Fibroblast of villous mesenchyme (primary cell): ENCODE measurements around the gene OGFRL1. TPM values are rescaled to one million over a fixed set of nuclear protein-coding genes. Genes with fewer than 3 reads are reported as not detected.
"Not testable (repeated sequence)": the region's sequence is repeated elsewhere in the genome, so short reads cannot be mapped to it uniquely, and the experiment has no call there.

ENCODE experiments used
- DNase-seq: peaks from one replicate; pipeline ENCODE4 v3.0.0-alpha.2; 2010; ENCODE audit warnings: low read depth
- H3K4me3 ChIP-seq: 2 replicates; pipeline ENCODE4 v1.5.1; 2011; ENCODE audit warnings: low read depth, mild to moderate bottlenecking, low read length
- total RNA-seq: library from RNA; depleted of rRNA; stranded (reverse); fragments of >200 nt; gene quantifications from 2 replicates; pipeline ENCODE4 v1.2.3, GENCODE V29; 2012
- TF ChIP-seq, protein P1 (sequence below): IDR thresholded peaks from 2 replicates; pipeline ENCODE4 v1.5.1; 2012; ENCODE audit warnings: low read depth, mild to moderate bottlenecking, low read length; ENCODE audit not compliant: insufficient read depth

The OGFRL1 gene
- total RNA-seq, 1 donor = 241 TPM

DNA sequence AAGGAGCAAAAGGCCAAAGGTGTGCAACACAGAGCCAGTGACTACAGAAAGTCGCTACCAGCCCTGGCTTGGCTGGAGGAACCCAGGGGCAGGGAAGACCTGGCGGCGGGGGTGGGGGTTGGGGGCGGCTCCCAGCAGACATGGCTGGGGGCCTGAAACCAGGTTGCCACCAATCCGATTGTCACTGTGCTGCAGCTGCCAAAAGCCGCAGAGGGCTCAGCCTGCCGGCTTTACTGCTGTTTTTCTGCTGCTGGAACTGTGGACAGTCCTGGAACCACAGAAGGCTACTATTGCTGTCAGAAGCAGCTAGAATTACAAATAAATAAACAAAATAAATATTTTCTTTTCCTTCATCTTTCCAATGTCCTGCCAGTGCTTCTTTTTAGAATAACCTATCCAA, 25.7 kb upstream of the OGFRL1 start:
- H3K4me3 ChIP-seq = no peak overlapping the region
- DNase-seq = no peak

DNA sequence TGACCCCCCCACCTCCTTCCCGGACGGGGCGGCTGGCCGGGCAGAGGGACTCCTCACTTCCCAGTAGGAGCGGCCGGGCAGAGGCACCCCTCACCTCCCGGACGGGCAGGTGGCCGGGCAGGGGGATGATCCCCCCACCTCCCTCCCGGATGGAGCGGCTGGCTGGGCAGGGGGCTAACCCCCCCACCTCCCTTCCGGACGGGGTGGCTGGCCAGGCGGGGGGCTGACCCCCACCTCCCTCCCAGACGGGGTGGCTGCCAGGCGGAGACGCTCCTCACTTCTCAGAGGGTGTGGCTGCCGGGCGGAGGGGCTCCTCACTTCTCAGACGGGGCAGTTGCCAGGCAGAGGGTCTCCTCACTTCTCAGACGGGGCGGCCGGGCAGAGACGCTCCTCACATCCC, 22.2 kb upstream of the OGFRL1 start:
- not testable (repeated sequence) for DNase-seq, H3K4me3 ChIP-seq

More for the DNA sequence above, 25.7 kb upstream of the OGFRL1 start:
- TF ChIP-seq, protein P1, sequence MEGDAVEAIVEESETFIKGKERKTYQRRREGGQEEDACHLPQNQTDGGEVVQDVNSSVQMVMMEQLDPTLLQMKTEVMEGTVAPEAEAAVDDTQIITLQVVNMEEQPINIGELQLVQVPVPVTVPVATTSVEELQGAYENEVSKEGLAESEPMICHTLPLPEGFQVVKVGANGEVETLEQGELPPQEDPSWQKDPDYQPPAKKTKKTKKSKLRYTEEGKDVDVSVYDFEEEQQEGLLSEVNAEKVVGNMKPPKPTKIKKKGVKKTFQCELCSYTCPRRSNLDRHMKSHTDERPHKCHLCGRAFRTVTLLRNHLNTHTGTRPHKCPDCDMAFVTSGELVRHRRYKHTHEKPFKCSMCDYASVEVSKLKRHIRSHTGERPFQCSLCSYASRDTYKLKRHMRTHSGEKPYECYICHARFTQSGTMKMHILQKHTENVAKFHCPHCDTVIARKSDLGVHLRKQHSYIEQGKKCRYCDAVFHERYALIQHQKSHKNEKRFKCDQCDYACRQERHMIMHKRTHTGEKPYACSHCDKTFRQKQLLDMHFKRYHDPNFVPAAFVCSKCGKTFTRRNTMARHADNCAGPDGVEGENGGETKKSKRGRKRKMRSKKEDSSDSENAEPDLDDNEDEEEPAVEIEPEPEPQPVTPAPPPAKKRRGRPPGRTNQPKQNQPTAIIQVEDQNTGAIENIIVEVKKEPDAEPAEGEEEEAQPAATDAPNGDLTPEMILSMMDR = no peak

DNA sequence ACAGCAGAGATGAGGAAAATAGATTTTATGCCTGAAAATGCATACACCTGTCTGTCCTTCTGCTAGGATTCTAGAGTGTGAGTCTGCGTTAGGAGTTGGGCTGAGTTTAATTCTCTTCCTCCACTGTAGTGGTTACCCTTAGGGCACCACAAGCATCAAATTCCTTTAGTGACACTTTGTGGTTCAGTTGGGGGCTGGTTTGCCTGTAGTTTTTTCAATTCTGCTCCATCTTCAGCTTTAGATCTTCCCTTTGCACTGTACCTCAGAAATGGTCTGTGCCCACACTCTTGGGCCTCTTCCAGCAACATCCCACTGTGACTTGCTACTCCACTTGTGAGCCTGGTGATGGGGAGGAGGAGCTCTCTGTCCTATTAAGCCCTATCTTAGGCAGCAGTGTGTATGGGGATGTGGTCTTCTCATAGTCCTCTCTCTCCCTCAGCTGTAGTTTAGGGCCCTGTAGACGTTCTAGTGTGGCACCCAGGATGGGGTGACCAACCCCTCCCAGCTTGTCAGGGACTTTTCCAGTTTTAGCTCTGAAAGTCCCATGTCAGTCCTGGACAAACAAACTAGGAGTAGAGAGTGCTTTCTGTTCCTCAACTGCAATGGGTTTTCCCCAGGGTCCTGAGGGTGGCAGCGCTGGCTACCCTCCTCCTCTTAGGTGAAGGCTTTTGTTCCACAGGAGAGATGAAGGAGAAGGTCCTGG, 19.7 kb upstream of the OGFRL1 start:
- DNase-seq = no peak
- TF ChIP-seq, protein P1 = no peak
- H3K4me3 ChIP-seq = no peak overlapping the region

DNA sequence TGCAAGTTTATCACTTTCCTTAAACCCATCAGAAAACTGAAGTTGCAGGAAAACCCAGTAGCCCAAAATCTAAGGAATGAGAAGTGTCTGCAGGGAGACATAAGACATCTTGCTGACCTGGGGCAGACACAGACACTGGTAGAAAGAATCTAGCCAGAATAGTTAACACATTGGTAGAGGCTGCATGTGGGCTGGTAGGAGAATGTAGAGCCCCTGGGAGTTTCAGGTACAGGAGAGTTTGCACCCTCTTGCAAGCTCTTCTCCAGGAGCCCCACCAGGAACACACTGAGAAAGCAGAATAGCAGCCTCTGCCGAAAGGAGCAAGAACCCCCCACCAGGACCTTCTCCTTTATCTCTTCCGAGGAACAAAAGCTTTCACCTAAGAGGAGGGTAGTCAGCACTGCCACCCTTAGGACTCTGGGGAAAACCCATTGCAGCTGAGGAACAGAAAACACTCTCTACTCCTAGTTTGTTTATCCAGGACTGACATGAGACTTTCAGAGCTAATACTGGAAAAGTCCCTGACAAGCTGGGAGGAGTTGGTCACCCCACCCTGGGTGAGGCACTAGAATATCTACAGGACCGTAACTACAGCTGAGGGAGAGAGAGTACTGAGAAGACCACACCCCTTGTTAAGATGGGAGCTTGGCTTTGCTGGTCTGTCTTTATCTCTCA, 10.5 kb upstream of the OGFRL1 start:
- no peak overlapping the region for H3K4me3 ChIP-seq
- no peak for DNase-seq
- TF ChIP-seq, protein P1 = no peak

DNA sequence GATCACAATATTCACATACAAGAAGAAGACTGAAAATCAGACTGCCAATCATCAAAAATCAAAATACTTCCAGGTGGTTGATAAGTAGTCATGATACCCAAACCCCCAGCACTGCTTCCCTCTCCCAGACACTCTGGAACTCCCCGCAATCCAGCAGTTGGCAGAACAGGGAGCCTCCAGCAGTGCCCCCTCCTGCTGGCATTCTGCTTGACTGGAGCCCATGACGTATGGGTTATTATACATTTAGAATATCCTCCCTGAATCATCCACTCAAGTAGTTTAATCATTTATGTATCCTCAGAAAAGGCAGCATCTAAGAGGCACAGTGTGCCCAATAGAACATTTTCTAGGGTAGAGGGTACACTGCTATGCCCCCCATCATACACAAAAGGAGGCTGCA, 9.3 kb upstream of the OGFRL1 start:
- no peak for DNase-seq
- TF ChIP-seq, protein P1 = no peak
- H3K4me3 ChIP-seq = no peak overlapping the region

DNA sequence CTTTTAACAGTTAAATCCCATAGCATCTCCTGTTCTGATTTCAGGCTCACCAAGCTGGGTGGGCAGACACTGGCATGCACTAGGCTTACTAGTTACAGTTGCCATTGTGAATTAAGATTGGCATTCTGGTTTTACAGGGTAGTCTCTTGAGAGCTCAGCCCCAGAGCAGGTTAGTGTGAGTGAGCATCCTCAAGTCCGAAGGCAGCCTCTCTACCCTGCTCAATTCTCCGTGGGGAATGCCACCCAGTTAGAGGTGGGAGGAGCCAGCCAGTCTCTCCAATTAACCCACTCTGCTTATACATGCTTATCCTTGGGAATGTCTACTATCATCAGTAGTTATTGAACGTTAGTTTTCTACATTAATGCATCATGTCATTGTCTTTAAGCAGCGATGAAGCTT, 8.9 kb upstream of the OGFRL1 start:
- H3K4me3 ChIP-seq = no peak overlapping the region
- TF ChIP-seq, protein P1 = no peak
- no peak for DNase-seq

DNA sequence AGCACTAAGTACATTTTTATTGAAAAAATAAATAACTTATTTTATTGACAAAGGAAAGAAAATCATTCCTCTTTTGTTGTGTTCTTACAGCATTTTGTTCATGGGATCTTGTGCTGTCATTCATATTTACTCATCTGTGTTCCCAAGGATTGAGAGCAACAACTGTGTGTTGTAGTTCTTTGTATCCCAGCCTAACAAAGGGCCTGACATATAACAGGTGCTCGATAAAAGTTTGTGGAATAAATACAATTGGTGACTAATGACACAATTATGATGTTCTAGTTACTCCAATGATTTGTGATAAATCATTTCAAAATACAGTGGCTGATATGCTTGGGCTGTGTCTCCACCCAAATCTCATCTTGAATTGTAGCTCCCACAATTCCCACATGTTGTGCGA, 7.9 kb upstream of the OGFRL1 start:
- DNase-seq = no peak
- H3K4me3 ChIP-seq = no peak overlapping the region
- TF ChIP-seq, protein P1 = no peak
